Left ventricle myocardium inferior (tissue), 1 donor: ENCODE data around the gene DCDC2C. TPM values are rescaled to one million over a fixed set of nuclear protein-coding genes. Genes with fewer than 3 reads are reported as not detected.

Experiments
- DNase-seq: peaks from one replicate; pipeline ENCODE4 v3.0.0-alpha.2; 2020
- H3K27ac ChIP-seq: fragments of 200-600 bp; replicated peaks from 2 replicates; pipeline ENCODE4 v1.8.0; 2021
- H3K27me3 ChIP-seq: fragments of 200-600 bp; 2 replicates; pipeline ENCODE4 v1.8.0; 2021; ENCODE audit warnings: low read depth
- H3K36me3 ChIP-seq: fragments of 200-600 bp; 2 replicates; pipeline ENCODE4 v1.8.0; 2021
- H3K4me1 ChIP-seq: fragments of 200-600 bp; 2 replicates; pipeline ENCODE4 v1.8.0; 2021
- H3K4me3 ChIP-seq: fragments of 200-600 bp; 2 replicates; pipeline ENCODE4 v1.8.0; 2021; ENCODE audit warnings: mild to moderate bottlenecking, moderate library complexity
- H3K9me3 ChIP-seq: fragments of 200-600 bp; replicated peaks from 2 replicates; pipeline ENCODE4 v1.8.0; 2021
- intact Hi-C: fragments of 100-400 bp; cut with micrococcal nuclease; formaldehyde crosslinking; loops from one replicate; pipeline ENCODE4 v1.11.0; 2022
- total RNA-seq: library from RNA; stranded (reverse); fragmentation: NEBNext Ultra II Directional; extraction: Animal tissue kit (Norgen Biotek cat#: 25700); gene quantifications from one replicate; pipeline ENCODE4 v1.2.1, GENCODE V29; 2021
- TF ChIP-seq, protein P1 (sequence below): fragments of 200-600 bp; IDR thresholded peaks from 2 replicates; pipeline ENCODE4 v1.8.0; 2021; ENCODE audit warnings: antibody characterized with exemption, mild to moderate bottlenecking, borderline replicate concordance
- donor health status: DM: no; HTN: yes; CAD: no; lungs with severe emphysema.

The DCDC2C gene
- total RNA-seq, 1 donor from 2014 or later, result not detected

DNA sequence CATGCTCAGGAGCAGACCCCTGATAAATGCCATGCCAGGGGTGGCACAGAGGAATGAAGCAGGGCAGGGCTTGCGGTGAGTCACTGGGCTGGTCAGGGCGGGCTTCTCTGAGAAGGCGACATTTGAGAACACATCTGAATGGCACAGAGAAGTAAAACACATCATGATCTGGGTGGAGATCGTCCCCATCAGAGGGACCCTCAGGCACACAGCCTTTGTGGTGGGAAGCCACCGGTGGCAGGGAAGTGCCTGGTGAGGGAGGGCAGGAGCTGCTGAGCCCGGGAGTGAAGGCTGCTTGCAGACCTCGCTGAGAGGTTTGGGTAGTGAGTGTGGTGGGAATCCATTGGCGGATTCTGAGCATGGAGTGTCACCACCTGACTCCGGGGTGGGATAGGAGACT lies 44.5 kb downstream of the DCDC2C start:
- TF ChIP-seq, protein P1, sequence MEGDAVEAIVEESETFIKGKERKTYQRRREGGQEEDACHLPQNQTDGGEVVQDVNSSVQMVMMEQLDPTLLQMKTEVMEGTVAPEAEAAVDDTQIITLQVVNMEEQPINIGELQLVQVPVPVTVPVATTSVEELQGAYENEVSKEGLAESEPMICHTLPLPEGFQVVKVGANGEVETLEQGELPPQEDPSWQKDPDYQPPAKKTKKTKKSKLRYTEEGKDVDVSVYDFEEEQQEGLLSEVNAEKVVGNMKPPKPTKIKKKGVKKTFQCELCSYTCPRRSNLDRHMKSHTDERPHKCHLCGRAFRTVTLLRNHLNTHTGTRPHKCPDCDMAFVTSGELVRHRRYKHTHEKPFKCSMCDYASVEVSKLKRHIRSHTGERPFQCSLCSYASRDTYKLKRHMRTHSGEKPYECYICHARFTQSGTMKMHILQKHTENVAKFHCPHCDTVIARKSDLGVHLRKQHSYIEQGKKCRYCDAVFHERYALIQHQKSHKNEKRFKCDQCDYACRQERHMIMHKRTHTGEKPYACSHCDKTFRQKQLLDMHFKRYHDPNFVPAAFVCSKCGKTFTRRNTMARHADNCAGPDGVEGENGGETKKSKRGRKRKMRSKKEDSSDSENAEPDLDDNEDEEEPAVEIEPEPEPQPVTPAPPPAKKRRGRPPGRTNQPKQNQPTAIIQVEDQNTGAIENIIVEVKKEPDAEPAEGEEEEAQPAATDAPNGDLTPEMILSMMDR, result no peak
- Histone ChIP-seq H3K27ac (no peak overlapping the region), H3K36me3 (no peaks in the 10 kb centered on the region), H3K4me1 (no peaks in the 10 kb centered on the region), H3K27me3 (peaks cover 47% of the 10 kb centered on the region), H3K9me3 (no peaks in the 10 kb centered on the region), H3K4me3 (no peak overlapping the region)
- DNase-seq, result no peak
- intact Hi-C loops, result no loop called here

DNA sequence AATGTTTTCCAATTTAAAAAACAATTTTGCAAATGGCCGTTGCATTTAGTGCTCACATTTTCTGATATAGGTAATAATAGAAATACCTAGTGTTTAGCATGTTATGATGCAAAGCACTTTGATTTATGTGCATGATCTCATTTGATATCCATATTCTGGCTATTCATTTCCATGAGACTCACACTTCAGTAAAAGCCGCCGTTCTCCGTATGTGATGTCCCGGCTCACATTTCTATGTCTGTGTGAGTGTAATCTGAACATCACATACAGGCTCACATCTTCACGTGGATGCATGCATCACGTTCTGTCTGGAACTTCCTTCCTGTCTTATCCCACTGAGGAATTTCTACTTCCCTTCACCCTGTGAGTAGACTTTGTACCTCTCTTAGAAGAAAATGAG lies 45.8 kb downstream of the DCDC2C start:
- TF ChIP-seq, protein P1, result no peak

DNA sequence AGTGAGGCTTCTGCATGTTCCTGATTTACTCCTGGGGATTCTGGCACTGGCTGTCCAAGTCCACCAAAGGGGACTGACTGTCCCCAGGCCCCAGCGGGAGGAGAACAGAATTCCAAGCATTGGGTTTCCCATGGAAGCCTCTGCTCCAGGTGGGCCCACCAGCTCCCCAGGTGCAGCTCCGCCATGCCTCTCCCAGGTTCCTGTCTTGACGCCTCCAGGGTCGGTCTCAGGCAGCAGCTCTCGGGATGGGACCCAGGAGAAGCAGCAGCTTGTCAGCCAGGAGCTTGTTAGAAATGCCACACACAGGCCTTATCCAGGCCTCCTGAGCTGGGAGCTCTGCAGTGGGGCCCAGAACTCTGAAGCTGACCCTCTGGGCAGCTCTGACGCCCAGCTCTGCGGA lies 47.9 kb downstream of the DCDC2C start:
- intact Hi-C loops, result no loop called here
- DNase-seq, result no peak
- TF ChIP-seq, protein P1, result no peak
- Histone ChIP-seq H3K4me1 (no peaks in the 10 kb centered on the region), H3K27ac (no peak overlapping the region), H3K4me3 (no peak overlapping the region), H3K9me3 (no peaks in the 10 kb centered on the region), H3K36me3 (no peaks in the 10 kb centered on the region), H3K27me3 (peaks cover 63% of the 10 kb centered on the region)

More for the DNA sequence above, 45.8 kb downstream of the DCDC2C start:
- no peaks in the 10 kb centered on the region for H3K4me1 ChIP-seq
- no peak overlapping the region for H3K27ac ChIP-seq
- intact Hi-C loops, result no loop called here
- peaks cover 61% of the 10 kb centered on the region for H3K27me3 ChIP-seq
- no peak overlapping the region for H3K4me3 ChIP-seq
- no peaks in the 10 kb centered on the region for H3K9me3 ChIP-seq
- H3K36me3 ChIP-seq, result no peaks in the 10 kb centered on the region
- no peak for DNase-seq

DNA sequence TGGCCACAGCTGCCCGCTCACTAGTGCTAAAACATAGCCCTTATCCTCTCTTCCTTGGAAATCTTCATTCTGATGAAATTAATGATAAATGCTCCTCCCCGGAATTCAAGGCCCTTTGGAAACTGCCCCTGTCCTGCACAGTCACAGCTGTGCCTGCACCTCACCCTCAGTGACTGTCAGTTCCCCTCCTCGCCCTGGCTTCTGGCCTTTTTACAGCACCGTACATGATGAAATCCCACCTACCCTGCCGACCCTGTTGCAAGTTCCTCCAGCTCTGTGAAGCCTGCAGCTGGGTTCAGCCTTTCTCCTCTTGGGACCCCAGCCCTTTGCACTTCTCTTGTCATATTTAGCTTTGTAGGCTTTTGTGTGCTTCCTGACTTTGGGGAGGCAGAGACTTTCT lies 48.4 kb downstream of the DCDC2C start:
- no peak overlapping the region for H3K27ac ChIP-seq
- DNase-seq, result no peak
- intact Hi-C loops, result no loop called here
- H3K27me3 ChIP-seq, result peaks cover 62% of the 10 kb centered on the region
- H3K9me3 ChIP-seq, result no peaks in the 10 kb centered on the region
- TF ChIP-seq, protein P1, result no peak
- no peaks in the 10 kb centered on the region for H3K4me1 ChIP-seq
- no peaks in the 10 kb centered on the region for H3K36me3 ChIP-seq
- no peak overlapping the region for H3K4me3 ChIP-seq

DNA sequence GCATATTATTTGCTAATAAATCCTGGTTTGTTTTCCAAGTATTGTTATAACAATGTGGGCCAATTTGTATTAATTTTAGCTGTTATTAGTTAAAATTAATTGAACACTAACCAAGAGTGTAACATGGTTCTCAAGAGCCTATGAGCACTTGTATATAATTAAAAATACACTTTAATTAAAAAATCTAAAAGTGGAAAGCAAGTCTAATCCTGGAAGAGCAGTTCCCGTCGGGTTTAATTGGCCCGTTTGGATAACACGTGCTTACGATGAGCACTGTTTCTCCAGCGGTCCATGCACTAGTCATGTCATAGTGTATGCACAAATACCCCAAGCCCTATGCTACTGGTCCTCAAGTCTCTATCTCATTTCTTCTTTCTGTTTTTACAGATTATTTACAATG lies 49.0 kb downstream of the DCDC2C start:
- Histone ChIP-seq H3K4me1 (no peaks in the 10 kb centered on the region), H3K36me3 (no peaks in the 10 kb centered on the region), H3K27ac (no peak overlapping the region), H3K4me3 (no peak overlapping the region), H3K9me3 (no peaks in the 10 kb centered on the region), H3K27me3 (peaks cover 61% of the 10 kb centered on the region)
- no peak for DNase-seq
- TF ChIP-seq, protein P1, result no peak
- intact Hi-C loops, result no loop called here

DNA sequence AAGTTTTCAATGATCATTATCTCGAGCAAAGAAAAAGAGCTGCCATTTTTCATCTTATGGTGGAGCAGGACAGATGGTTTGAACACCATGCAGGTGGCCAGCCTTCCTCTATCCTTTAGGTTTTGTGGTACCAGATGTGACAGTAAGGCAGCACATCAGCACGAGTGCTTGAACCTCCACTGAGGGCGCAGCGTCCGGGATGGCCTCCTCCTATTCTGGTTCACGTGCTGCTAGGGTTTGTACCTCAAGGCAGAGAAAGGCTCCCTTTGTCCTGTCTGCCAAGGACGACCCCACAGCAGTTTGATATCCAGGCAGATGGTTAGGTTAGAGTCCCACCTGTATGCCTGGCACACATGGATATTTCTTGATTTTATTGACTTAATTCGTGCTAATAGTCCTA lies 50.2 kb downstream of the DCDC2C start:
- Histone ChIP-seq H3K9me3 (no peaks in the 10 kb centered on the region), H3K4me1 (no peaks in the 10 kb centered on the region), H3K27me3 (peaks cover 61% of the 10 kb centered on the region), H3K36me3 (no peaks in the 10 kb centered on the region), H3K4me3 (no peak overlapping the region), H3K27ac (no peak overlapping the region)
- TF ChIP-seq, protein P1, result no peak
- DNase-seq, result no peak
- intact Hi-C loops, result no loop called here
